K562 (cell line): ENCODE measurements around the gene ERAP2. TPM values are rescaled to one million over a fixed set of nuclear protein-coding genes. Genes with fewer than 3 reads are reported as not detected.

Experiments used
- BRD4 ChIP-seq: fragments of 200-600 bp; sonication (generic); IDR thresholded peaks from 2 replicates; pipeline ENCODE4 v1.6.1; 2017; ENCODE audit warnings: inconsistent platforms
- CREM ChIP-seq: IDR thresholded peaks from 2 replicates; pipeline ENCODE4 v1.6.1; 2014; ENCODE audit warnings: antibody characterized with exemption, low read depth
- E2F3 ChIP-seq: fragments of 250-450 bp; sonication (Bioruptor Pico); IDR thresholded peaks from 2 replicates; pipeline ENCODE4 v1.4.0; 2020; ENCODE audit warnings: mild to moderate bottlenecking
- FOXA3 ChIP-seq, 2 experiments: fragments of 450-650 bp in 1 of 2; sonication (generic) in 1 of 2; formaldehyde crosslinking; IDR thresholded peaks in 1 of 2; conservative IDR thresholded peaks in 1 of 2; 2 replicates each; pipeline versions ENCODE4 v1.4.0 to v1.8.0; 2020 to 2022; ENCODE audit warnings: mild to moderate bottlenecking in 2 of 2, missing genetic modification reagents in 1 of 2
- MGA ChIP-seq: fragments of 450-650 bp; IDR thresholded peaks from 2 replicates; pipeline ENCODE4 v1.6.1; 2016; ENCODE audit warnings: mild to moderate bottlenecking, moderate library complexity
- NFRKB ChIP-seq: fragments of 450-650 bp; IDR thresholded peaks from 2 replicates; pipeline ENCODE4 v1.6.1; 2016; ENCODE audit warnings: low read depth
- PKNOX1 ChIP-seq: fragments of 450-650 bp; IDR thresholded peaks from 2 replicates; pipeline ENCODE4 v1.6.1; 2016
- POLR2AphosphoS2 ChIP-seq: IDR thresholded peaks from 2 replicates; pipeline ENCODE4 v1.6.1; 2012; ENCODE audit warnings: low read length, improper control_type of control experiment
- PRMT5 ChIP-seq: sonication (generic); formaldehyde crosslinking; IDR thresholded peaks from 2 replicates; pipeline ENCODE4 v1.5.0; 2020; ENCODE audit warnings: missing genetic modification reagents
- TAF7 ChIP-seq: fragments of 450-650 bp; IDR thresholded peaks from 2 replicates; pipeline ENCODE4 v1.6.1; 2016; ENCODE audit warnings: missing genetic modification characterization, missing compliant biosample characterization
- U2AF1 ChIP-seq: fragments of 200-400 bp; formaldehyde crosslinking; optimal IDR thresholded peaks from 2 replicates; pipeline ENCODE3; 2017; ENCODE audit warnings: mild to moderate bottlenecking, low read depth, low read length, moderate library complexity
- XRCC5 ChIP-seq: fragments of 200-400 bp; formaldehyde crosslinking; IDR thresholded peaks from 2 replicates; pipeline ENCODE4 v1.6.1; 2017; ENCODE audit warnings: low read depth, mild to moderate bottlenecking, low read length
- ZNF584 ChIP-seq: fragments of 200-800 bp; sonication (Bioruptor generic); IDR thresholded peaks from 2 replicates; pipeline ENCODE4 v1.6.1; 2016; ENCODE audit warnings: low read depth, mild to moderate bottlenecking, missing genetic modification characterization, missing compliant biosample characterization
- ZNF785 ChIP-seq: fragments of 250-450 bp; sonication (Bioruptor Pico); IDR thresholded peaks from 2 replicates; pipeline ENCODE4 v1.4.0; 2020; ENCODE audit warnings: mild to moderate bottlenecking
- polyA plus RNA-seq, 8 experiments: library from polyadenylated mRNA; depleted of rRNA in 4 of 8; stranded (reverse) in 5 of 8; unstranded in 3 of 8; fragments of >200 nt; fragmentation: Nextera tagmentation in 2 of 8; fragmentation: Illumina TruSeq in 1 of 8; extraction: Ambion mirVana in 2 of 8; extraction: Trizol in 1 of 8; gene quantifications; 2 replicates each; pipeline versions ENCODE4 v1.2.1 to v1.2.3, GENCODE V29; 2011 to 2014; ENCODE audit warnings: inconsistent platforms in 1 of 8, missing spikeins in 1 of 8
- total RNA-seq, 7 experiments: library from RNA; depleted of rRNA in 6 of 7; stranded (reverse); fragments of >200 nt in 6 of 7; fragmentation: Illumina TruSeq in 2 of 7; extraction: Trizol in 2 of 7; gene quantifications; 2 replicates each; pipeline versions ENCODE4 v1.2.1 to v1.2.3, GENCODE V29; 2011 to 2021; ENCODE audit warnings: low replicate concordance in 1 of 7

ERAP2 gene
- total and polyA plus RNA-seq, 9 of the 15 experiments (the other 6 are each of a cell fraction or from before 2014, with no cell fraction given): 0.93 to 4.0 (median 2.1) TPM

- TF ChIP-seq CREM (no peak), FOXA3 (CRISPR knock-in tag; conservative IDR thresholded peaks at IDR 0.05 in 1 of 2, IDR thresholded peaks at IDR 0.05 in 1 of 2) (no peak), TAF7 (tag) (peak; percentile 24; the same call in 1 of the 2 replicates), ZNF785 (CRISPR knock-in tag) (no peak), BRD4 (no peak; the same call in 1 of the 2 replicates), E2F3 (CRISPR knock-in tag) (no peak), PRMT5 (CRISPR knock-in tag) (no peak), NFRKB (0 out of 2 replicates have a peak, but pooled peaks have one; percentile 16), PKNOX1 (peak; percentile 59), XRCC5 (no peak), POLR2AphosphoS2 (no peak), U2AF1 (no peak), MGA (no peak), ZNF584 (0 out of 2 replicates have a peak, but pooled peaks have one; percentile 55)
These were observed at the start of gene ERAP2 (continued) for GRCh38 chr5:96876292-96876850.
